ENCODE data around the gene KIR3DL2. TPM values are rescaled to one million over a fixed set of nuclear protein-coding genes. Genes with fewer than 3 reads are reported as not detected.

KIR3DL2 gene
- total RNA-seq, 3 donors from 2014 or later = not detected

DNA sequence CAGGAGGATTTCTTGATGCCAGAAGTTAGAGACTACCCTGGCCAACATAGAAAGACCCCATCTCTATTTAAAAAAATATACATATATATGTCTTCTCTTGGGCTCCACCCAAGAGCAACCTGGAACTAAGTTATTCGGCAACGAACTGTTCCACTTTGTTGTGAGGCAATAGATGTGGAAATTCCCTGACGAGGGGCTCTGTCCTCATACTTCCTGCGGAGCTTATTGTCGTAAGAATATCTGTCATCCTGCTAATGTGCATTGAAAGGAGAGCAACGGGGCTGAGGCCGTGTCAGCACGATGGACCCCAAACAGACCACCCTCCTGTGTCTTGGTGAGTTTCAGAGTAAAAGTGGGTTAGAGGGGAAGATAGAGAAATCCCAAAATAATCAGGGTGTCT lies 23.7 kb downstream of the KIR3DL2 start, which contains the start of gene FCAR:
FCAR (plus strand) TSS at position 246 of the 400 bp plus-strand sequence; CDS start at position 301, 55 bp downstream.
- DNase-seq (ENCODE audit: low spot score in 2 of 2) = no peak
- no peaks in the 10 kb centered on the region for H3K36me3 ChIP-seq
- TF ChIP-seq, protein P1, sequence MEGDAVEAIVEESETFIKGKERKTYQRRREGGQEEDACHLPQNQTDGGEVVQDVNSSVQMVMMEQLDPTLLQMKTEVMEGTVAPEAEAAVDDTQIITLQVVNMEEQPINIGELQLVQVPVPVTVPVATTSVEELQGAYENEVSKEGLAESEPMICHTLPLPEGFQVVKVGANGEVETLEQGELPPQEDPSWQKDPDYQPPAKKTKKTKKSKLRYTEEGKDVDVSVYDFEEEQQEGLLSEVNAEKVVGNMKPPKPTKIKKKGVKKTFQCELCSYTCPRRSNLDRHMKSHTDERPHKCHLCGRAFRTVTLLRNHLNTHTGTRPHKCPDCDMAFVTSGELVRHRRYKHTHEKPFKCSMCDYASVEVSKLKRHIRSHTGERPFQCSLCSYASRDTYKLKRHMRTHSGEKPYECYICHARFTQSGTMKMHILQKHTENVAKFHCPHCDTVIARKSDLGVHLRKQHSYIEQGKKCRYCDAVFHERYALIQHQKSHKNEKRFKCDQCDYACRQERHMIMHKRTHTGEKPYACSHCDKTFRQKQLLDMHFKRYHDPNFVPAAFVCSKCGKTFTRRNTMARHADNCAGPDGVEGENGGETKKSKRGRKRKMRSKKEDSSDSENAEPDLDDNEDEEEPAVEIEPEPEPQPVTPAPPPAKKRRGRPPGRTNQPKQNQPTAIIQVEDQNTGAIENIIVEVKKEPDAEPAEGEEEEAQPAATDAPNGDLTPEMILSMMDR (IDR thresholded peaks at IDR 0.05) = no peak
- TF ChIP-seq POLR2A (IDR thresholded peaks at IDR 0.05) (no peak), POLR2AphosphoS5 (IDR thresholded peaks at IDR 0.05) (no peak)
- H3K4me1 ChIP-seq = no peaks in the 10 kb centered on the region
- intact Hi-C loops (cut with DNase I; ENCODE audit: low total_unique reads) = no loop called here
- peaks cover 0 to 5% of the 10 kb centered on the region in 2 donors for H3K27me3 ChIP-seq
- no peak within 1 kb of the TSS for H3K4me3 ChIP-seq
- no peak within 1 kb of the TSS for H3K27ac ChIP-seq
- H3K9me3 ChIP-seq = peaks cover 0 to 4% of the 10 kb centered on the region in 2 donors

DNA sequence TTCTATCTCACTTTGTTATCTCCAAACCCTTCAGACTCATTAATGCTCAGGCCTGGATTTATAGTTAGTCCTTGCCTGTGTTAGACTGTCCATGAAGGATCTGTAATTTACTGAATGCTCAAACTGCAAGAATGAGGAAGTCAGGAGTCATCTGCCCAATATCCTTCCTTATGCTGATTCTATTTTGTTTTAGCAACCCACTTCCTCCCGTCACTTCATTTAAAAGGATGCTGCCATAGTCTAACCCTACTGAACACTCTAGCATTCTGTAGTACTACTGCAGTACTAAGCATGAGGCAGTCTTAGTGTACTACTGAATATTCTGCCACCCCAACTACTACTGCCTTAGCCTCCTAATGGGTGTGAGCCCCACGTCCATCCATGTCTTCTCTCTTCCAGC lies 25.3 kb downstream of the KIR3DL2 start:
- no peaks in the 10 kb centered on the region for H3K9me3 ChIP-seq
- H3K27me3 ChIP-seq = peaks cover 0 to 5% of the 10 kb centered on the region in 2 donors
- intact Hi-C loops (cut with DNase I; ENCODE audit: low total_unique reads) = no loop called here
- DNase-seq (ENCODE audit: low spot score in 2 of 2) = no peak
- no peaks in the 10 kb centered on the region for H3K36me3 ChIP-seq
- no peaks in the 10 kb centered on the region for H3K4me1 ChIP-seq
- no peak overlapping the region for H3K27ac ChIP-seq
- H3K4me3 ChIP-seq = no peak overlapping the region
- TF ChIP-seq POLR2AphosphoS5 (IDR thresholded peaks at IDR 0.05) = no peak
- TF ChIP-seq POLR2A (IDR thresholded peaks at IDR 0.05) = no peak
- TF ChIP-seq, protein P1 (IDR thresholded peaks at IDR 0.05) = no peak

DNA sequence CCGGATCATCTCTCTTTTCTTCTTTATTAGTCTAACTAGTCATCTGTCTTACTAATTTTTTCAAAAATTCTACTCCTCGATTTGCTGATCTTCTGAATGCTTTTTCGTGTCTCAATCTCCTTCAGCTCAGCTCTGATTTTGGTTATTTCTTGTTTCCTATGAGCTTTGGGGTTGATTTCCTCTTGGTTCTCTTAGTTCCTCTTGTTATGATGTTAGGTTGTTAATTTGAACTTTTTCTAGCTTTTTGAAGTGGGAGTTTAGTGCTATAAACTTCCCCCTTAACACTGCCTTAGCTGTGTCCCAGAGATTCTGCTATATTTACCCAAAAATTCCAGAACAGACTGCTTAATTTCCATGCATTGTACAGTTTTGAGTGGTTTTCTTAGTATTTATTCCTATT lies 27.2 kb downstream of the KIR3DL2 start:
- intact Hi-C loops (cut with DNase I; ENCODE audit: low total_unique reads) = no loop called here
- no peak for TF ChIP-seq POLR2AphosphoS5 (IDR thresholded peaks at IDR 0.05)
- TF ChIP-seq POLR2A (IDR thresholded peaks at IDR 0.05) = no peak
- TF ChIP-seq, protein P1 (IDR thresholded peaks at IDR 0.05) = no peak
- no peaks in the 10 kb centered on the region for H3K9me3 ChIP-seq
- no peak for DNase-seq (ENCODE audit: low spot score in 2 of 2)
- H3K4me1 ChIP-seq = no peaks in the 10 kb centered on the region
- no peak overlapping the region for H3K4me3 ChIP-seq
- no peak overlapping the region for H3K27ac ChIP-seq
- peaks cover 0 to 7% of the 10 kb centered on the region in 2 donors for H3K27me3 ChIP-seq
- no peaks in the 10 kb centered on the region for H3K36me3 ChIP-seq

DNA sequence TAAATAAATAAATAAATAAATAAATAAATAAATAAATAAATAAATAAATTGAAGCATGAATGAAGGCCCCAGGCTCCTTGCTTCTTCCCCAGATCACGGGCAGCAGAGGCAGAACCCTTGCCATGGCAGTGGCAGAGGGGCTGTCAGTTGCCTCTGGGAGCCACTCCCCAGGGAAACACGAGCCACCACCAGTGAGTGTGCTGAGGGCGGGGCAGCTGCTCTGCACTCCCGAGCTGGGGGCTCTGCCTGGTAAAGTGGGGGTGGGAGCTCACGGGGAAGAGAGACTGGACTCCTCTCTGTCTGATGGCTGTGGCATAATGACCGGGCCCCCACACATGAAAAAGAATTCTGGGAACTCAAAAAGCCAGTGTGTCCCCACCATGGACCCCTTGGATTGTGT lies 31.6 kb downstream of the KIR3DL2 start:
- H3K4me1 ChIP-seq = no peaks in the 10 kb centered on the region
- H3K9me3 ChIP-seq = no peaks in the 10 kb centered on the region
- no peak overlapping the region for H3K4me3 ChIP-seq
- H3K27me3 ChIP-seq = peaks cover 0 to 19% of the 10 kb centered on the region in 2 donors
- no peak overlapping the region for H3K27ac ChIP-seq
- DNase-seq (ENCODE audit: low spot score in 2 of 2) = no peak
- intact Hi-C loops (cut with DNase I; ENCODE audit: low total_unique reads) = no loop called here
- no peak for TF ChIP-seq POLR2AphosphoS5 (IDR thresholded peaks at IDR 0.05)
- TF ChIP-seq, protein P1 (IDR thresholded peaks at IDR 0.05) = no peak
- TF ChIP-seq POLR2A (IDR thresholded peaks at IDR 0.05) = no peak
- no peaks in the 10 kb centered on the region for H3K36me3 ChIP-seq

DNA sequence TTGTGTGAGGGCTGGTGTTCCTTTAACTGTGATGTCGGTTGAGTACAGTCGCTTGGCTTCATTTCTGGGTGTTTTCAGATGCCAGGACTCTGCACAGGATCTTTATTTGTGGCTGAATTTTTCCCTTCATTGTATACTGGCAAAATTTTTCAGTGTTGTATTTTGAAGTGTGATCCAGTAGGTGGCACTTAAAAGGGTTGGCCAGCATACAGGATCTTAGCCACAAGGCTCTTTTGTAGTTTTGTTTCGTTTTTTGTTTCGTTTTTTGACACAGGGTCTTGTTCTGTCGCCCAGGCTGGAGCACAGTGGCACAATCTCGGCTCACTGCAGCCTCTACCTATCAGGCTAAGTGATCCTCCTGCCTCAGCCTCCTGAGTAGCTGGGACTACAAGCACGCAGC lies 32.5 kb downstream of the KIR3DL2 start:
- H3K4me3 ChIP-seq = no peak overlapping the region
- DNase-seq (ENCODE audit: low spot score in 2 of 2) = no peak
- intact Hi-C loops (cut with DNase I; ENCODE audit: low total_unique reads) = no loop called here
- TF ChIP-seq, protein P1 (IDR thresholded peaks at IDR 0.05) = no peak
- TF ChIP-seq POLR2AphosphoS5 (IDR thresholded peaks at IDR 0.05) = no peak
- TF ChIP-seq POLR2A (IDR thresholded peaks at IDR 0.05) = no peak
- H3K27me3 ChIP-seq = peaks cover 0 to 19% of the 10 kb centered on the region in 2 donors
- no peaks in the 10 kb centered on the region for H3K36me3 ChIP-seq
- no peaks in the 10 kb centered on the region for H3K9me3 ChIP-seq
- H3K4me1 ChIP-seq = no peaks in the 10 kb centered on the region
- H3K27ac ChIP-seq = no peak overlapping the region

Data from breast epithelium (tissue), 4 donors.